NCI-H1694 treated with DMSO at 0.1 percent for 48 hours (cell line): ENCODE results near the gene FRMD5.
"Not testable (repeated sequence)": the region's sequence is repeated elsewhere in the genome, so short reads cannot be mapped to it uniquely, and the experiment has no call there.

ENCODE experiments used
- DNase-seq: peaks from one replicate; lab custom pipeline; 2025; lab: John Stamatoyannopoulos, UW

FRMD5 gene

GRCh38 chr15:43831519-43832052 lies 363.5 kb downstream of the FRMD5 start:
- DNase-seq, result not testable (repeated sequence)

DNA sequence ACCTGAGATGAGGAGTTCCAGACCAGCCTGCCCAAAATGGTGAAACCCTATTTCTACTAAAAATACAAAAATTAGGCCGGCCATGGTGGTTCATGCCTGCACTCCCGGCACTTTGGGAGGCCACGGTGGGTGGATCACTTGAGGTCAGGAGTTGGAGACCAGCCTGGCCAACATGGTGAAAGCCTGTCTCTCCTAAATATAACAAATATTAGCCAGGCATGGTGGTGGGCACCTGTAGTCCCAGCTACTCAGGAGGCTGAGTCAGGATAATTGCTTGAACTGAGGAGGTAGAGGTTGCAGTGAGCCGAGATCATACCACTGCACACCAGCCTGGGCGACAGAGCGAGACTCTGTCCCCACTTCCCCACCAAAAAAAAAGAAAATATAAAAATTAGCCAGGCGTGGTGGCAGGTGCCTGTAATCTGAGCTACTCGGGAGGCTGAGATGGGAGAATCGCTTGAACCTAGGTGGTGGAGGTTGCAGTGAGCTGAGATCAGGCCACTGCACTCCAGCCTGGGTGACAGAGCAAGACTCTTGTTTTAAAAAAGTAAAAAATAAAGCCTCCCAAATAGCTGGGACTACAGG lies 364.3 kb downstream of the FRMD5 start:
- not testable (repeated sequence) for DNase-seq

DNA sequence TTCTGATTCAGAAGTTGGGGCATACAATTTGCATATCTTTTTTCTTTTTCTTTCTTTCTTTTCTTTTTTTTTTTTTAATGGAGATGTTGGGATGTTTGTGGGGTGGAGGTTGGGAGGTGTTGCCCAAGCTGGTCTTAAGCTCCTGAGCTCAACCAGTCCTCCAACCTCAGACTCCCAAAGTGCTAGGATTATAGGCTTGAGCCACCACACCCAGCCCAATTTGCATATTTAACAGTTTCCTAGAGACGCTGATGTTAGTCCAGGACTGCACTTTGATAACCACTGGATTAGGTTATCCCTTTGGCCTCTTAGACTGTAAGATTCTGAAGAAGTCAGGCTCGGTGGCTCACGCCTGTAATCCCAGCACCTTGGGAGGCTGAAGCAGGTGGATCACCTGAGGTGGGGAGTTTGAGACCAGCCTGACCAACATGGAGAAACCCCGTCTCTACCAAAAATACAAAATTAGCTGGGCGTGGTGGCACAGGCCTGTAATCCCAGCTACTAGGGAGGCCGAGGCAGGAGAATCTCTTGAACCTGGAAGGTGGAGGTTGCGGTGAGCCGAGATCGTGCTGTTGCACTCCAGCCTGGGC lies 365.0 kb downstream of the FRMD5 start:
- not testable (repeated sequence) for DNase-seq

DNA sequence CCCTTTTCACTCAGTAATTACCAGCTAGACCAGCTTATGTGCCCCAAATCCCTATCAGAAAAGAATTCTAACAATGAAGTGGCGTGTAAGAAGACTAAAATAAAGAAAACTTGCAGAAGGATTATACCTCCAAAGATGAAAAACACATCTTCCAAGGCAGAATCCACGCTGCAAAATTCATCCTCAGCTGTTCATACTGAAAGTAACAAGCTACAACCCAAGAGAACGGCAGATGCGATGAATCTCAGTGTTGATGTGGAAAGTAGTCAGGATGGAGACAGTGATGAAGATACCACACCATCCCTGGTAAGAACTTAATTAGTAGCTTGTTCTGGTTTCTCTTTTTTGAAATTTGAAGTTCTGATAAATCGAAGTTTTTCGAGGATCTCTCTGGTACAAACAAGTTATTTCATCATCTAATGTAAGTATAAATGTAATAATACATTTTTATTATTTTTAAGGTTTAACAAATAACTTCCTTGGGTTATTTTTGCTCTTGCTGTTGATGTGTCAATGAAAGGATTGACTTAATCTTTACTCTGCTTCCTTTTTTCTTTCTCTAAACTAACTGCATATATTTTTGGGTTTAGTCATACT lies 366.9 kb downstream of the FRMD5 start:
- DNase-seq, result no peak

- DNase-seq, result peak; percentile 58
These were observed 368.3 kb downstream of the FRMD5 start, which contains the start of gene WDR76 for GRCh38 chr15:43826508-43827341. Gene WDR76 (plus strand): TSS chr15:43827002. CDS start chr15:43827033, 31 bp downstream.

DNA sequence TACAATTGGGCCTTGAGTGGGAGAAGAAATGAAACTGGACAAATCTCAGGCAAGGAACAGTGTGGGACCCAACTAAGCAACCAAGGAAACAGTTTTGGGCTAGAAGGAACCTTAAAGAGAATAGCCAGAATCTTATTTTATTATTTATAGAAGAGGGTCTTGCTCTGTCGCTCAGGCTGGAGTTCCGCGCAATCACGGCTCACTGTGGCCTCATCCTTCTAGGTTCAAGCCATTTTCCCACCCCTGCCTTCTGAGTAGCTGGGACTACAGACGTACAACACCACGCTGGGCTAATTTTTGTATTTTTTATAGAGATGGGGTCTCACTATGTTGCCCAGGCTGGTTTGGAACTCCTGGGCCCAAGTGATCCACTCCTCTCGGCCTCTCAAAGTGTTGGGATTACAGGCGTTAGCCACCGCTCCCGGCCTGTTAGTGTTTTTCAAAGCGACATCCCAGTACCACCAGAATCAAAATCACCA lies 369.0 kb downstream of the FRMD5 start:
- DNase-seq, result no peak

DNA sequence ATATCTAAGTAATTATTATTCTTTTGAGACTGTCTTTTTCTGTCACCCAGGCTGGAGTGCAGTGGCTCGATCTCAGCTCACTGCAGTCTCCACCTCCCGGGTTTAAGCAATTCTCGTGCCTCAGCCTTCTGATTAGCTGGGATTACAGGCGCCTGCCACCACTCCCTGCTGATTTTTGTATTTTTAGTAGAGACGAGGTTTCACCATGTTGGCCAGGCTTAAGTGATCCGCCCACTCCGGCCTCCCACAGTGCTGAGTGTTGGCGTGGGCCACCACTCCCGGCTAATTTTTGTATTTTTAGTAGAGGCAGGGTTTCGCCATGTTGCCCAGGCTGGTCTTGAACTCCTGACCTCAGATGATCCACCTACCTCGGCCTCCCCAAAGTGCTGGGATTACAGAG lies 369.8 kb downstream of the FRMD5 start:
- DNase-seq, result not testable (repeated sequence)

- peak; percentile 92 for DNase-seq
These were observed 370.5 kb downstream of the FRMD5 start, which contains the start of gene MFAP1 for GRCh38 chr15:43824302-43825246. Gene MFAP1 (minus strand): TSS chr15:43824690. CDS start chr15:43824569, 121 bp downstream.

GRCh38 chr15:43821505-43821904 lies 373.6 kb downstream of the FRMD5 start:
- no peak for DNase-seq
